Activated CD4-positive, alpha-beta T cell treated with anti-CD3 and anti-CD28 coated beads, Interleukin-10, Interleukin-2, amounts not matched to agents 100 ng/mL and 50 ng/mL, durations not matched to agents 16 hours and 8 hours (primary cell): ENCODE data around the gene F2RL3.

Source experiments
- DNase-seq: peaks from one replicate; pipeline ENCODE4 v3.0.0-alpha.2; 2020

F2RL3 gene

GRCh38 chr19:16896146-16897028, 7.6 kb downstream of the F2RL3 start:
- no peak for DNase-seq

- peak; percentile 78 for DNase-seq
These were observed 8.4 kb downstream of the F2RL3 start for GRCh38 chr19:16897029-16897855.

- no peak for DNase-seq
These were observed 9.0 kb downstream of the F2RL3 start for GRCh38 chr19:16897856-16898161.

- no peak for DNase-seq
These were observed 9.7 kb downstream of the F2RL3 start for GRCh38 chr19:16898361-16899015.

- DNase-seq = peak; percentile 48
These were observed 10.8 kb downstream of the F2RL3 start for GRCh38 chr19:16899566-16900075.

- no peak for DNase-seq
These were observed 12.8 kb downstream of the F2RL3 start for GRCh38 chr19:16901491-16902175.

GRCh38 chr19:16902545-16902944, 13.7 kb downstream of the F2RL3 start:
- no peak for DNase-seq

GRCh38 chr19:16903347-16903746, 14.5 kb downstream of the F2RL3 start:
- no peak for DNase-seq

GRCh38 chr19:16904599-16904998, 15.8 kb downstream of the F2RL3 start:
- DNase-seq = no peak

GRCh38 chr19:16908759-16909158, 20.0 kb downstream of the F2RL3 start:
- DNase-seq = no peak

- DNase-seq = no peak
These were observed 22.2 kb downstream of the F2RL3 start for GRCh38 chr19:16911046-16911445.

- no peak for DNase-seq
These were observed 24.0 kb downstream of the F2RL3 start for GRCh38 chr19:16912780-16913179.

- DNase-seq = no peak
These were observed 25.6 kb downstream of the F2RL3 start for GRCh38 chr19:16914421-16914820.

- no peak for DNase-seq
These were observed 26.3 kb downstream of the F2RL3 start for GRCh38 chr19:16915135-16915534.

GRCh38 chr19:16915734-16916133, 26.9 kb downstream of the F2RL3 start:
- DNase-seq = no peak

GRCh38 chr19:16917401-16917800, 28.6 kb downstream of the F2RL3 start:
- DNase-seq = no peak

GRCh38 chr19:16919496-16919895, 30.7 kb downstream of the F2RL3 start:
- no peak for DNase-seq

- DNase-seq = no peak
These were observed 32.2 kb downstream of the F2RL3 start for GRCh38 chr19:16920816-16921529.

GRCh38 chr19:16921766-16922591, 33.2 kb downstream of the F2RL3 start:
- DNase-seq = no peak

- no peak for DNase-seq
These were observed 33.8 kb downstream of the F2RL3 start for GRCh38 chr19:16922592-16922934.

- no peak for DNase-seq
These were observed 34.1 kb downstream of the F2RL3 start for GRCh38 chr19:16922949-16923348.
